ENCODE data around the gene ADGRF3.
A peak's percentile ranks its signal among the peaks of the same experiment; 100 is the strongest.
"Not testable (repeated sequence)": the region's sequence is repeated elsewhere in the genome, so short reads cannot be mapped to it uniquely, and the experiment has no call there.

ADGRF3 gene, protein sequence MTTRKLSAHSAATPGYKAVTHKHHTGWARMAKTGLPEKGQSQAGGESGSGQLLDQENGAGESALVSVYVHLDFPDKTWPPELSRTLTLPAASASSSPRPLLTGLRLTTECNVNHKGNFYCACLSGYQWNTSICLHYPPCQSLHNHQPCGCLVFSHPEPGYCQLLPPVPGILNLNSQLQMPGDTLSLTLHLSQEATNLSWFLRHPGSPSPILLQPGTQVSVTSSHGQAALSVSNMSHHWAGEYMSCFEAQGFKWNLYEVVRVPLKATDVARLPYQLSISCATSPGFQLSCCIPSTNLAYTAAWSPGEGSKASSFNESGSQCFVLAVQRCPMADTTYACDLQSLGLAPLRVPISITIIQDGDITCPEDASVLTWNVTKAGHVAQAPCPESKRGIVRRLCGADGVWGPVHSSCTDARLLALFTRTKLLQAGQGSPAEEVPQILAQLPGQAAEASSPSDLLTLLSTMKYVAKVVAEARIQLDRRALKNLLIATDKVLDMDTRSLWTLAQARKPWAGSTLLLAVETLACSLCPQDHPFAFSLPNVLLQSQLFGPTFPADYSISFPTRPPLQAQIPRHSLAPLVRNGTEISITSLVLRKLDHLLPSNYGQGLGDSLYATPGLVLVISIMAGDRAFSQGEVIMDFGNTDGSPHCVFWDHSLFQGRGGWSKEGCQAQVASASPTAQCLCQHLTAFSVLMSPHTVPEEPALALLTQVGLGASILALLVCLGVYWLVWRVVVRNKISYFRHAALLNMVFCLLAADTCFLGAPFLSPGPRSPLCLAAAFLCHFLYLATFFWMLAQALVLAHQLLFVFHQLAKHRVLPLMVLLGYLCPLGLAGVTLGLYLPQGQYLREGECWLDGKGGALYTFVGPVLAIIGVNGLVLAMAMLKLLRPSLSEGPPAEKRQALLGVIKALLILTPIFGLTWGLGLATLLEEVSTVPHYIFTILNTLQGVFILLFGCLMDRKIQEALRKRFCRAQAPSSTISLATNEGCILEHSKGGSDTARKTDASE

GRCh38 chr2:26346454-26347053 is at the start of gene ADGRF3:
ADGRF3 (minus strand) TSS chr2:26346789; CDS start chr2:26346234, 555 bp downstream.
- DNase-seq, result peak; percentile 42 to 45

DNA sequence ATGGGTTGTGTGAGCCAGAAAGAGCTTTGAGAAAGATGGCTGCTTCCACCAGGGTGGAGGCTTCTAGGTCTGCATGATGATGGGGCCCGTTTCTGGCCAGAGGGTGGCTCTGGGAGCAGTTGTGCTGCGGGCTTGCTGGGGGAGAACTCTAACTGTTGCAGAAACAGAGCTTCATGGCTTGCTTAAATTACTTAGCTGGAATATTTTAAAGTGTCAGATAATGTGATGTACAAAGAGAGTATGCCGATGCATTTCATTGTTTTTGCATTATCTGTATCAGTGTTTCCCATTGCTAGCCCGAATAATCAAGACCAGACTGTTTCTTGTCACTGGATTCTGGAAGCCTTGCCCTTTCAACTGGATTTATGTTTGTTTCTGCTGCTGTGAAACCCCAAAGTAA is 48.8 kb upstream of the ADGRF3 start:
- no peak for DNase-seq

DNA sequence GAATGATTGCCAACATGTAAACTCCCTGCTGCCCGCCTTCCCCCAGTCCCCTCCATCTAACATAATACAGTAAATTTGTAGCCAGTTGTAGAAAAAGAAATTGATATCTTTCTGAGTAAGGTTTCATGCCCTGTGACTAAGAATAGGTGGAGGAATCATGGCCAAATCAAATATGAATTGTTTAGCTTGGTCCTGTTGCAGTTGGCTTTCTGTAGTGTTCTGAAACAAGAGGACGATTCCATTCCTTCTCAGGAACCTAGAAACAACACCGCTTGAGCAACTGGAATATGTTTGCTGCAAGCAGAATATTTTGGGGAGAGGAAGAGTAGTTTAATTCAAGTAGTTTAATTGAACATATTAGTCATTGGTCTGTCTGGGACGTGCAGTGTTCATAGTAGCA is 48.1 kb upstream of the ADGRF3 start:
- no peak for DNase-seq

DNA sequence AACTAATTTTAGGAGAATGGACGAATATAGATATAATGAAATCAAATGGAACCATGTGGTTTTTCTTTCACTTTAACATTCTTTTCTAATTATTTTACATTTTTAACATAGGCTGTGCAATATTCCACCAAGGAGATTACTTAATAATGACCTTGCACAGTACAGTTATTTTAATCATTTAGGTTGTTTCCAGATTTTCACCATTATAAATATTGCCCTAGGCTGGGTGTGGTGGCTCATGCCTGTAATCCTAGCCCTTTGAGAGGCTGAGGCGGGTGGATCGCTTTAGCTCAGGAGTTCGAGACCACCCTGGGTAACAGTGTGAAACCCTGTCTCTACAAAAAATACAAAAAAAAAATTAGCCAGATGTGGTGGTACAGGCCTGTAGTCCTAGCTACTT is 40.6 kb upstream of the ADGRF3 start:
- DNase-seq, result no peak

GRCh38 chr2:26384597-26384996 is 38.0 kb upstream of the ADGRF3 start:
- DNase-seq, result no peak

GRCh38 chr2:26384183-26384582 is 37.6 kb upstream of the ADGRF3 start:
- DNase-seq, result no peak

GRCh38 chr2:26382564-26382963 is 36.0 kb upstream of the ADGRF3 start:
- no peak for DNase-seq

DNA sequence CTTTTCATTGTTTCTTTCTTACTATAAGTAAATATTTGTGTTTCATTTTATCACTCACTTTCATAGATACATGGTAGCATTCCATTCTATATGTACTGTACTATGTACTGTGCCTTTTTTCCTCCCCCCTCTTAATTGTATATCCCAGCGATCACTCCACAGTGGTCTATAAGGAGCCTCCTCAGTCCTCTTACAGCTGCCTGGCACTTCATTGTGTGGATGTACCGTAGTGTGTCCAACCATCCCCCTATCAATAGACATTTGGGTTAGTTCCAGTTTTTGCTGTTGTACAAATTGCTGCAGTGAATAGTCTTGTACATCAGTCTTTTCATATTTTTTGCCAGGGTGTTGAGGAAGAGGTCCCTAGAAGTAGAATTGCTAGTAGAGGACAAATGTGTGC is 33.7 kb upstream of the ADGRF3 start:
- DNase-seq, result no peak

- no peak for DNase-seq
Observed at GRCh38 chr2:26376799-26377198, 30.2 kb upstream of the ADGRF3 start.

DNA sequence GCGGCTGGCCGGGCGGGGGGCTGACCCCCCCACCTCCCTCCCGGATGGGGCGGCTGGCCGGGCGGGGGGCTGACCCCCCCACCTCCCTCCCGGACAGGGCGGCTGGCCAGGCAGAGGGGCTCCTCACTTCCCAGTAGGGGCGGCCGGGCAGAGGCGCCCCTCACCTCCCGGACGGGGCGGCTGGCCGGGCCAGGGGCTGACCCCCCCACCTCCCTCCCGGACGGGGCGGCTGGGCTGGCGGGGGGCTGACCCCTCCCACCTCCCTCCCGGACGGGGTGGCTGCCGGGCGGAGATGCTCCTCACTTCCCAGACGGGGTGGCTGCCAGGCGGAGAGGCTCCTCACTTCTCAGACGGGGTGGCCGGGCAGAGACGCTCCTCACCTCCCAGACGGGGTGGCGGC is 24.3 kb upstream of the ADGRF3 start:
- not testable (repeated sequence) for DNase-seq

DNA sequence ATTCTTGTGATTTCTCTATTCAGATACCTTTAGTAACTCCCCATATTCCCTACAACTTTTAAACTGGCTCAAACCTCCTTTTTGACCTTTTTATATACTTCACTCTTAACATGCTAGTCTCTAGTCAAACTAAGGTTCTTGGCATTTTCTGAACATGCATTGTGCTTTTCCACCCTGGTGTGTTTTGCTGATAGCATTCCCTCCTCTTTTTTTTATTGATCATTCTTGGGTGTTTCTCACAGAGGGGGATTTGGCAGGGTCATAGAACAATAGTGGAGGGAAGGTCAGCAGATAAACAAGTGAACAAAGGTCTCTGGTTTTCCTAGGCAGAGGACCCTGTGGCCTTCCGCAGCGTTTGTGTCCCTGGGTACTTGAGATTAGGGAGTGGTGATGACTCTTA is 23.1 kb upstream of the ADGRF3 start:
- not testable (repeated sequence) for DNase-seq

DNA sequence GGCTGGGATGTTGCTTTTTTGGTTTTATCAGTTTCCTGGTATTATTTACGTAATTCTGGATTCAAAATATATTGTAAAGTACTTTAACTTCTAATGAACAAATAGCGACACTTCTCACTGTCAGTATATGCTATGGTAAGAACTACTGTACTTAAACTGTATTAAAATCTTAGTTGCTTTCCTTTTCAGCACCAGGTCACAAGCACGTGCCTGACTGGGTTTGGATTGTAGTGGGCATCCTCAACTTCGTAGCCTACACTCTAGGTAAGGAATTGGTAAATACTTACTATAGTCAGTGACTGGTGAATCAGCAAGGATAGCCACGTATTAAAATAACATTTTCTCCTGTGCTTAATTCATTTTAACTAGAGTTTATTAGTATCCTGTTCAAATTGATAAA is 20.4 kb upstream of the ADGRF3 start:
- no peak for DNase-seq

DNA sequence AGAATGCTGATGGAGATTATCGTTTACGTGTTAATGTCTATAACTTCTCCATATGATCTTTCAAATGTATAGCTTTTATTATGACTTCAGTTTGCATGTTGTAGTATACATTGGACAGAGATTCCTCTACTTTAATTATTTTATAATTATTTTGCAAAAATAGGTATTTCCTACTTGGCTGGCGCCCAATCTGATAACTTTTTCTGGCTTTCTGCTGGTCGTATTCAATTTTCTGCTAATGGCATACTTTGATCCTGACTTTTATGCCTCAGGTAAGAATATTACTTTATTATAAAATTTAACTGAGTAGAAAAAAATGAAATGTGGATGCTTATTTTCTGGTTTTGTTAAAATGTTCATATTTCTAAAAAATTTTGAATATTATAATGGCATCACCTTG is 18.1 kb upstream of the ADGRF3 start:
- no peak for DNase-seq

GRCh38 chr2:26363958-26364357 is 17.4 kb upstream of the ADGRF3 start:
- no peak for DNase-seq

DNA sequence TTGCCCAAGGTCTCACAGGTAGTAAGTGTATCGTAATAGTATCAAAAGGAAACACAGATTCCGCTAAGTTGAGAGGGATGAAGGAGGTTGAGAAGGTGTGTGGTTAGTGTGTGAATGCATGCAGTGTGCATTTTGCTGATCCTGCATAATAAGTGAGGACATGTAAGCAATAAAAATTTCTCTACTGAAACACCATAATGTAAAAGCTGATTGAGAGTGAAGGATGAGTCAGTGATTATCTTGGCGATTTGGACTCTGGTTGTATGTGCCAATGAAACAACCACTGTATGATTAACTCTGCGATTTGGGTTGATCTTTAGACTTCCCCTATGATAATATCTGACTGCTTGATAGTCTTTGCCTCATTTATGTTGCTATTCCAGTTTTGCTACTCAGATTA is 16.7 kb upstream of the ADGRF3 start:
- no peak for DNase-seq

DNA sequence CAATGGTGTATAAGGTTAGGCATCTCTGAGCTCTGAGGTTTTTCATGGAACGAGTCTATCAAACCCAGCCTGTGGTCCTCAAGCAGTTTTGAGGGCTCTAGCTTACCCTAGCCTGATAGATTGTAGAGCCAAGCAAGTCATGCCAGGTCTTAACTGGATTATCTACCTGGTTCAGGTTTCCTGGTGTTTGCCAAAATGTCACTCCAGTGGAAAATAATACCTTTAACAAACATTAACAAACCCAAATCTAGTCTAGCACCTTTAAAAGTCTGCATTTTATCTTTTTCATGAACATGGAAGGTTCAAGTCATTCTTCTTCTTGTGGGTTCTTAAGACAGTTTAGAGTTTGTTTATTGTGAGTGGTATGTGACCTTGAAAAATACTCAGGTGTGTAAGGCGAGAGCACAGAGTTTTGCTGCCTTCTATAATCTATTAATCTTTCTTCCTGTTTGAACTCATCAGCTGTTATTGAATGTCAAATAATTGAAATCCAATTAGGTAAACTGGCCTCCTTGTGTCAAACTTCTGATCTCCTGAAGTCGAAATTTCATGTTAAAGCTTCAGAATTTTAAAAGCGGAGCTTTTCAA is 13.4 kb upstream of the ADGRF3 start:
- no peak for DNase-seq

DNA sequence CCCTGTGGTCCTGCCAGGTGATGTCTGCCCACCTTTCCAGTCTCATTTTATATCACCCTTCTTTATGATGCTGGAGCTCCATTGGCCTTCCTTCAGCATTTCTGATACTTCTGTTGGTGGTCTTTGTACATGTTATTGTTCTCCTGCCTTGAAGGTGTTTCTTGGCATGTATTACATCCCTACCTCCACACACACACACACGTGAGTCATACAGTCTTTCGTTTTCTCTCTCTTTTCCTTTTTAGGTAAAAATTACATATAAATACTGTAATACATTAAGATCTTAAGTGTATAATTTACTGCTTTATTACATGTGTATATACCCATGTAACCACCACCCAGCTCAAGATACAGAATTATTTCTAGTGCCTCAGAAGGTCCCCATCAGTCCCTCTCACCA is 10.2 kb upstream of the ADGRF3 start:
- DNase-seq, result no peak

GRCh38 chr2:26356111-26356510 is 9.5 kb upstream of the ADGRF3 start:
- no peak for DNase-seq

DNA sequence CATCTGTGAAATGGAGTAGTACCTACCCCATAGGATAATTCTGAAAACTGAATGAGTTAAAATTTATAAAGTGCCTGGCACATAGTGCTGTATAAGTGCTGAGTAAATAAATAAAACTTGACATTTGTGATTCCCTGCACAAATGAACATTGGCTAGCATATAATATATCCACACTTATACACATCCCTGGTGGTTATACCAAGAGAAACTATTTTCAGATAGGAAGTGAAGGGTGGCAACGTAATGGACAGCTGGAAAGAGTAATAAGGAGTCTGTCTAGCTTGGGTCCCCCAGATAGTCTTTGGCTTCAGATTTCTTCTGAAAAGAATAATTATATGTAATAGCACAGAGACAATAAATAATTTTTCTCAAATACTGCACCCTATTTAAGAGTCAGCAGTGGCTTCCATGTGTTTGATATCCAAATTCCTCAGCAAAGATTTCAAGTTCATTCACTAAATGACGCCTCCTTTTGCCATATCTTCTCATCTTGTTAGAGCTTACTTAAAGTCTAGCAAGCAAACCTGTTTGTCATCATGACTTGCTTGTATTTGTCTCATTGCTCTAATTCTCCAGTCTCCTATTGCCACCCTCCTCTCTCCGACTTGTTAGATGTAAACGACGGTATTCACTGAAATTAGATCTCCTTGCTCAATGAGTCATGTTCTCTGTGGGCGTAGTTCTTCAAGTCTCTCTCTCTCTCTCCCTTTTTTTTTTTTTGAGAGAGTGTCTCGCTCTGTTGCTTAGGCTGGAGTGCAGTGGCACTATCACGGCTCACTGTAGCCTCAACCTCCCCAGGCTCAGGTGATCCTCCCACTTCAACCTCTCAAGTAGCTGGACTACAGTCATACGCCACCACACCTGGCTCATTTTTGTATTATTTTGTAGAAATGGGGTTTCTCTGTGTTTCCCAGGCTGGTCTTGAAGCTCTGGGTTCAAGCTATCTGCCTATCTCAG is 8.7 kb upstream of the ADGRF3 start:
- no peak for DNase-seq

DNA sequence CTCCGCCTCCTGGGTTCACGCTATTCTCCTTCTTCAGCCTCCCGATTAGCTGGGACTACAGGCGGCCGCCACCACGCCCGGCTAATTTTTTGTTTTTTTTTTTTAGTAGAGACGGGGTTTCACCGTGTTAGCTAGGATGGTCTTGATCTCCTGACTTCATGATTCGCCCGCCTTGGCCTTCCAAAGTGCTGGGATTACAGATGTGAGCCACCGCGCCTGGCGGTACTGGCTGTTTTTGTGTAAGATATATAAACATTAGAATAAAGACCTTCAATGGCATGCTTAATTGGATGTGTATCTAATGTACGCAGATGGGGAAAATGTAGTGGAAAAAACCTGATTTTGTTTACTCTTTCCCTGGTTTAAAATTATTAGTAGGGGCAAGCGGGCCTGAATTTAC is 7.9 kb upstream of the ADGRF3 start:
- DNase-seq, result not testable (repeated sequence)

DNA sequence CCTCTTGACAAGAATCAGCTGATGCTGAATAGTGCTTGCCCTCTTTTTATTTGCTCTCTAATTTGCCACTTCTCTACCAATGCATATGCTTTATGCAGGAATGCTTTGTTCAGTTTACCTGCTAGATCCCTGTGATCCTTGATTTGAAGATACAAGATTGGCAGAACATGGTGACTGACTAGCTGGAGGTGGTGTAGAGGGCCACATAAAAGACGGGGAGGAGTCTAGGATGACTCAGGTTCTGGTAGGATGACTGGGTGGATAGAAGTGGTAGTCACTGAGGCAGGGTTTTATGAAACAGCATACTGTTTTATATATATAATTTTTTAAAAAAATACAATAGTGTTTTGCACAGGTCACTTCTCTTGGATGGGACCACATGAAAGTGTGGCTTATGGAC is 6.3 kb upstream of the ADGRF3 start:
- DNase-seq, result peak; percentile 6 to 17

All from activated CD4-positive, alpha-beta T cell treated with anti-CD3 and anti-CD28 coated beads, Interleukin-2, amount 50 U/mL, for 4 hours (primary cell).